Astrocyte (in vitro differentiated cells and primary cell): ENCODE data around the gene DZANK1.
"Not testable (repeated sequence)": the region's sequence is repeated elsewhere in the genome, so short reads cannot be mapped to it uniquely, and the experiment has no call there.

ENCODE experiments used
- CTCF ChIP-seq: IDR thresholded peaks from 2 replicates; pipeline ENCODE4 v1.5.1; 2011; ENCODE audit warnings: low read depth, mild to moderate bottlenecking, inconsistent platforms, low read length, moderate library complexity; ENCODE audit not compliant: insufficient read depth
- EZH2 ChIP-seq: IDR thresholded peaks from 2 replicates; pipeline ENCODE4 v1.6.1; 2012; ENCODE audit warnings: mild to moderate bottlenecking, low read length, inconsistent platforms; ENCODE audit not compliant: insufficient read depth

- not testable (repeated sequence) for TF ChIP-seq CTCF, EZH2
Measured at GRCh38 chr20:18398713-18399112, 68.1 kb downstream of the DZANK1 start.
